Left ventricle myocardium inferior (tissue), 1 donor: ENCODE data around the gene ADGRL4. TPM values are rescaled to one million over a fixed set of nuclear protein-coding genes. Genes with fewer than 3 reads are reported as not detected.

ENCODE experiments used
- DNase-seq: peaks from one replicate; pipeline ENCODE4 v3.0.0-alpha.2; 2020
- H3K27ac ChIP-seq: fragments of 200-600 bp; replicated peaks from 2 replicates; pipeline ENCODE4 v1.8.0; 2021
- H3K27me3 ChIP-seq: fragments of 200-600 bp; 2 replicates; pipeline ENCODE4 v1.8.0; 2021; ENCODE audit warnings: low read depth
- H3K36me3 ChIP-seq: fragments of 200-600 bp; 2 replicates; pipeline ENCODE4 v1.8.0; 2021
- H3K4me1 ChIP-seq: fragments of 200-600 bp; 2 replicates; pipeline ENCODE4 v1.8.0; 2021
- H3K4me3 ChIP-seq: fragments of 200-600 bp; 2 replicates; pipeline ENCODE4 v1.8.0; 2021; ENCODE audit warnings: mild to moderate bottlenecking, moderate library complexity
- H3K9me3 ChIP-seq: fragments of 200-600 bp; replicated peaks from 2 replicates; pipeline ENCODE4 v1.8.0; 2021
- intact Hi-C: fragments of 100-400 bp; cut with micrococcal nuclease; formaldehyde crosslinking; loops from one replicate; pipeline ENCODE4 v1.11.0; 2022
- total RNA-seq: library from RNA; stranded (reverse); fragmentation: NEBNext Ultra II Directional; extraction: Animal tissue kit (Norgen Biotek cat#: 25700); gene quantifications from one replicate; pipeline ENCODE4 v1.2.1, GENCODE V29; 2021
- TF ChIP-seq, protein P1 (sequence below): fragments of 200-600 bp; IDR thresholded peaks from 2 replicates; pipeline ENCODE4 v1.8.0; 2021; ENCODE audit warnings: antibody characterized with exemption, mild to moderate bottlenecking, borderline replicate concordance
- donor health status: DM: no; HTN: yes; CAD: no; lungs with severe emphysema.

Gene ADGRL4
- total RNA-seq, 1 donor from 2014 or later, result 19.3 TPM

DNA sequence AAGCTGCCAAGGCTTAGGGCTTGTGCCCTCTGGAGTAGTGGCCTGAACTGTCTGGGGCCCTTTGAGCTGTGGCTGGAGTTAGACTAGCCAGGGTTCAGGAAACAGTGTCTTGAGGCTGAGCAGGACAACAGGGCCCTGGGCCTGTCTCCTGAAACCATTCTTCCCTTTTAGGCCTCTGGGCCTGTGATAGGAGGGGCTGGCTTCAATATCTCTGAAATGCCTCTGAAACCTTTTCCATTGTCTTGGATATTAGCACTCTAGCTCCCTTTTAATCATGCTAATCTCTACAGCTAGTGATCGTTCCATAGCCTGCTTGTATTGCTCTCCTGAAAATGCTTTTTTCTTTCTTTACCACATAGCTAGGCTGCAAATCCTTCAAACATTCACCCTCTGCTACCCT is 135.3 kb downstream of the ADGRL4 start:
- Histone ChIP-seq H3K4me1 (no peaks in the 10 kb centered on the region), H3K27ac (no peak overlapping the region), H3K36me3 (no peaks in the 10 kb centered on the region), H3K27me3 (no peaks in the 10 kb centered on the region), H3K4me3 (no peak overlapping the region), H3K9me3 (peaks cover 16% of the 10 kb centered on the region)
- no peak for DNase-seq
- TF ChIP-seq, protein P1, sequence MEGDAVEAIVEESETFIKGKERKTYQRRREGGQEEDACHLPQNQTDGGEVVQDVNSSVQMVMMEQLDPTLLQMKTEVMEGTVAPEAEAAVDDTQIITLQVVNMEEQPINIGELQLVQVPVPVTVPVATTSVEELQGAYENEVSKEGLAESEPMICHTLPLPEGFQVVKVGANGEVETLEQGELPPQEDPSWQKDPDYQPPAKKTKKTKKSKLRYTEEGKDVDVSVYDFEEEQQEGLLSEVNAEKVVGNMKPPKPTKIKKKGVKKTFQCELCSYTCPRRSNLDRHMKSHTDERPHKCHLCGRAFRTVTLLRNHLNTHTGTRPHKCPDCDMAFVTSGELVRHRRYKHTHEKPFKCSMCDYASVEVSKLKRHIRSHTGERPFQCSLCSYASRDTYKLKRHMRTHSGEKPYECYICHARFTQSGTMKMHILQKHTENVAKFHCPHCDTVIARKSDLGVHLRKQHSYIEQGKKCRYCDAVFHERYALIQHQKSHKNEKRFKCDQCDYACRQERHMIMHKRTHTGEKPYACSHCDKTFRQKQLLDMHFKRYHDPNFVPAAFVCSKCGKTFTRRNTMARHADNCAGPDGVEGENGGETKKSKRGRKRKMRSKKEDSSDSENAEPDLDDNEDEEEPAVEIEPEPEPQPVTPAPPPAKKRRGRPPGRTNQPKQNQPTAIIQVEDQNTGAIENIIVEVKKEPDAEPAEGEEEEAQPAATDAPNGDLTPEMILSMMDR, result no peak
- intact Hi-C loops, result no loop called here

DNA sequence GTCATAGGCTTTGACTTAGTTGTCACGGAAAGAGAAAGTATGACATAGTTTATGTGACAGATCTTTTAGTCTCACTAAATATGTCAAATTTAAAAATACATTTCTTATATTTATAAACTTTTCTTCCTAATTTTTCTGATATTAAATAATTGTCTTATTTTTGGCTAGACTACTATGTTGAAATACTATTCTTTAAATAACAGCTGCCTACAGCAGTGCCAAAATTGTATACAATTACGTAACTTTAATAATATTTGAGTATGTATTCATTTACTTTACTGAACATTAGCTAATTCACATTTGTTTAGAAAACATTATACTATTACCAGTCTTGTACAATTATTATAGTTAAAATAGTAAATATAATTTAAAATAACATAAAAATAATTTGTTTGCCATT is 137.4 kb downstream of the ADGRL4 start:
- Histone ChIP-seq H3K36me3 (no peaks in the 10 kb centered on the region), H3K27me3 (no peaks in the 10 kb centered on the region), H3K27ac (no peak overlapping the region), H3K9me3 (peaks cover 14% of the 10 kb centered on the region), H3K4me3 (no peak overlapping the region), H3K4me1 (no peaks in the 10 kb centered on the region)
- intact Hi-C loops, result no loop called here
- TF ChIP-seq, protein P1, result no peak
- DNase-seq, result no peak

DNA sequence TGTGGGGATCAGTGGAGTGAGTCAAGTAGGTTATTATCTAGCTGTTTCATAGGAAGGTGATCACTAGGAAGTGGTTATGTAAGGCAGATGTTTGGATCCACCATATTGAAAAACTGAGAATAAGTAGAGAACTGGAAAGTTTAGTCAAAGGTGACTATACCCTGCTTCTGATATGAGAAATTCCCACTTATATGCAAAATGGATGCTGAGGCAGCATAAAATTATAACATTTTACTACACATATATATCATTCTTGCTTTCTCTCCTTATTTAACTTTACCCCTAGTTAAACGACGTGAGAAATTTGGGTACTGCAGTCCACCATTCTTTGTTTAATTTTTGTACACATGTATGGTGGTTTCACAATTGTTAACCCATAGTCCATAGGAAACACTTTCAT is 142.4 kb downstream of the ADGRL4 start:
- TF ChIP-seq, protein P1, result no peak
- H3K27ac ChIP-seq, result no peak overlapping the region
- no peak for DNase-seq
- no peaks in the 10 kb centered on the region for H3K27me3 ChIP-seq
- H3K36me3 ChIP-seq, result no peaks in the 10 kb centered on the region
- H3K4me3 ChIP-seq, result no peak overlapping the region
- H3K9me3 ChIP-seq, result no peaks in the 10 kb centered on the region
- intact Hi-C loops, result no loop called here
- no peaks in the 10 kb centered on the region for H3K4me1 ChIP-seq

DNA sequence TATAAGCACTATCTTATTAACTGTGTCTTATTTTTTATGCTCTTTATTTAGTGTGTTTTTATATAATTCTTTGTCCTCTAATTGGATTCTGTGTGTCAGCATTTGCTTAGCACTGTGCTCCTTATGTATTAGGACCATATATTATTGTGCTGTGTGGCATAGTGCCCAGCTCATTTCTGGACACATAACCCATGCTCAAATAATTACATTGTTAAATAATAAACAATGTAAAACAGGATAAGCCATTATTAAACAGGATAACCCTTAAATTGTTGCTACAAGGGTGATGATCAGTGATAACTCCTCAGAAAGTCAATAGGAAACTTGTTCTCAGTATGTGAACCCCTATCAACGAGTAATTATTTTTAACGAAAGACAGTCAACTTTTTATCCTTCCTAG is 150.4 kb downstream of the ADGRL4 start:
- H3K4me3 ChIP-seq, result no peak overlapping the region
- intact Hi-C loops, result no loop called here
- no peaks in the 10 kb centered on the region for H3K27me3 ChIP-seq
- no peak overlapping the region for H3K27ac ChIP-seq
- H3K4me1 ChIP-seq, result no peaks in the 10 kb centered on the region
- no peak for DNase-seq
- H3K9me3 ChIP-seq, result no peaks in the 10 kb centered on the region
- TF ChIP-seq, protein P1, result no peak
- no peaks in the 10 kb centered on the region for H3K36me3 ChIP-seq

DNA sequence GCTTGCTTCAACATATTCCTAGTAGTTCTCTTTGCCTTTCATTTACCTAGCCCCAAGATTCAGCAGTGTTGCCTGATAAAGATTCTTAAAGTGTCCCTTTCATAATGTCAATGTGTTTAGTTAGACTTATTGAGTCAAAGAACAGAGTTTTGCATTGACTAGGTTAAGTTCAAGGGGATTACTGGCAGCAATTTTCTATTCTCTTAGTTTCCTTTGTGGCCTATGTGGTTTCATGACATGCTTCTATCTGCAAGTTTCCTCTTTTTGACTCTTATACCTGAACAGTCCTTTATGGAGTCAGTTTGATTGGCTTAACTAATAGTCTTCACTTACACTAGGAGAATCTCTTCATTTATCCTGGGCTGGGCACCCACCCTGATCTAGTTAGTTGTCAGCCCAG is 151.3 kb downstream of the ADGRL4 start:
- no peaks in the 10 kb centered on the region for H3K36me3 ChIP-seq
- TF ChIP-seq, protein P1, result no peak
- no peak for DNase-seq
- H3K9me3 ChIP-seq, result no peaks in the 10 kb centered on the region
- H3K4me3 ChIP-seq, result no peak overlapping the region
- no peak overlapping the region for H3K27ac ChIP-seq
- no peaks in the 10 kb centered on the region for H3K27me3 ChIP-seq
- no peaks in the 10 kb centered on the region for H3K4me1 ChIP-seq
- intact Hi-C loops, result no loop called here

DNA sequence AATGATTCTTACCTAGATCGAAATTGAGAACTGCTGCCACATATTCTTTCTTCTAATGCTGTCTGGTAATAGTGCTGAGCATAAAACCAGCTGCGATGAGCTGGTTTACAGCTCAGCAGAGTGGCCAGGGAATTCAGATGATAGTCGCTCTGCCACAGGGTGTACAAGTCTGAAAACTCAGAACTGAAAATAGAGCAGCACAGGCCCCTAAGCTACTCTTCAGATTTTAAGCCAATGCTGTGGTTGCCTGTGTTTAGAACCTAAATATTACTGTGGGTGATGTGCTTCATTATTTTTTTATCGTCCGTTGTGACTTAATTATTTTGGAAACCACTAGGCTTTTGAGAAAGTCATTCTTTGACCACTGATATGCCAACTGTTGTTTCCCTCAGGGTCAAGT is 152.0 kb downstream of the ADGRL4 start:
- Histone ChIP-seq H3K4me3 (no peak overlapping the region), H3K36me3 (no peaks in the 10 kb centered on the region), H3K4me1 (no peaks in the 10 kb centered on the region), H3K9me3 (no peaks in the 10 kb centered on the region), H3K27me3 (no peaks in the 10 kb centered on the region), H3K27ac (no peak overlapping the region)
- TF ChIP-seq, protein P1, result no peak
- no peak for DNase-seq
- intact Hi-C loops, result no loop called here
